Adrenal gland (tissue), 5 donors: Measurements from ENCODE around the gene LARP1B.

ENCODE experiments used
- POLR2A ChIP-seq, 2 donors: fragments of 450-650 bp; IDR thresholded peaks; one replicate each; pipeline ENCODE4 v1.6.1; 2017; ENCODE audit warnings: antibody characterized with exemption in 2 of 2, mild to moderate bottlenecking in 2 of 2, moderate library complexity in 1 of 2
- TF ChIP-seq, protein P1 (sequence below), 6 experiments: fragments of 450-650 bp in 4 of 6; fragments of 200-600 bp in 2 of 6; sonication (generic) in 1 of 6; IDR thresholded peaks; 1 replicate in 5 of 6; 2 replicates in 1 of 6; pipeline versions ENCODE4 v1.5.1 to v1.8.0; 2016 to 2021; ENCODE audit warnings: antibody characterized with exemption in 6 of 6, mild to moderate bottlenecking in 2 of 6, moderate library complexity in 1 of 6
- donor health status: DM: no; HTN: no; CAD: no.

GRCh38 chr4:128056396-128056795 lies 4.7 kb upstream of the LARP1B start:
- no peak for TF ChIP-seq POLR2A (IDR thresholded peaks at IDR 0.05)
- TF ChIP-seq, protein P1, sequence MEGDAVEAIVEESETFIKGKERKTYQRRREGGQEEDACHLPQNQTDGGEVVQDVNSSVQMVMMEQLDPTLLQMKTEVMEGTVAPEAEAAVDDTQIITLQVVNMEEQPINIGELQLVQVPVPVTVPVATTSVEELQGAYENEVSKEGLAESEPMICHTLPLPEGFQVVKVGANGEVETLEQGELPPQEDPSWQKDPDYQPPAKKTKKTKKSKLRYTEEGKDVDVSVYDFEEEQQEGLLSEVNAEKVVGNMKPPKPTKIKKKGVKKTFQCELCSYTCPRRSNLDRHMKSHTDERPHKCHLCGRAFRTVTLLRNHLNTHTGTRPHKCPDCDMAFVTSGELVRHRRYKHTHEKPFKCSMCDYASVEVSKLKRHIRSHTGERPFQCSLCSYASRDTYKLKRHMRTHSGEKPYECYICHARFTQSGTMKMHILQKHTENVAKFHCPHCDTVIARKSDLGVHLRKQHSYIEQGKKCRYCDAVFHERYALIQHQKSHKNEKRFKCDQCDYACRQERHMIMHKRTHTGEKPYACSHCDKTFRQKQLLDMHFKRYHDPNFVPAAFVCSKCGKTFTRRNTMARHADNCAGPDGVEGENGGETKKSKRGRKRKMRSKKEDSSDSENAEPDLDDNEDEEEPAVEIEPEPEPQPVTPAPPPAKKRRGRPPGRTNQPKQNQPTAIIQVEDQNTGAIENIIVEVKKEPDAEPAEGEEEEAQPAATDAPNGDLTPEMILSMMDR (IDR thresholded peaks at IDR 0.05): no peak
